Dermis microvascular lymphatic vessel endothelial cell (primary cell): Measurements from ENCODE around the gene C9orf43. TPM values are rescaled to one million over a fixed set of nuclear protein-coding genes. Genes with fewer than 3 reads are reported as not detected.
A peak's percentile ranks its signal among the peaks of the same experiment; 100 is the strongest.
"Not testable (repeated sequence)": the region's sequence is repeated elsewhere in the genome, so short reads cannot be mapped to it uniquely, and the experiment has no call there.

Experiments
- DNase-seq, 2 donors: peaks; one replicate each; pipeline versions ENCODE4 v3.0.0 to v3.0.0-alpha.2; 2010; ENCODE audit warnings: low read depth in 2 of 2
- total RNA-seq: library from RNA; depleted of rRNA; stranded (reverse); fragments of >200 nt; gene quantifications from 2 replicates; pipeline ENCODE4 v1.2.1, GENCODE V29; 2014

The C9orf43 gene
- total RNA-seq, 1 donor from 2014 or later = 0.39 TPM

DNA sequence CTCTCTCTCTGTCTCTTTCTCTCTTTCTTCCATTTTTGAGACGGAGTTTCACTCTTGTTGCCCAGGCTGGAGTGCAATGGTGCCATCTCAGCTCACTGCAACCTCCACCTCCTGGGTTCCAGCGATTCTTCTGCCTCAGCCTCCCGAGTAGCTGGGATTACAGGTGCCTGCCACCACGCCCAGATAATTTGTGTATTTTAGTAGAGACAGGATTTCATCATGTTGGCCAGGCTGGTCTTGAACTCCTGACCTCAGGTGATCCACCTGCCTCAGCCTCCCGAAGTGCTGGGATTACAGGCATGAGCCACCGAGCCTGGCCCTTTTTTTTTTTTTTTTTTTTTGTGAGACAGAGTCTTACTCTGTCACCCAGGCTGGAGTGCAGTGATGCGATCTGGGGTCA, 29.1 kb upstream of the C9orf43 start:
- DNase-seq = not testable (repeated sequence)

DNA sequence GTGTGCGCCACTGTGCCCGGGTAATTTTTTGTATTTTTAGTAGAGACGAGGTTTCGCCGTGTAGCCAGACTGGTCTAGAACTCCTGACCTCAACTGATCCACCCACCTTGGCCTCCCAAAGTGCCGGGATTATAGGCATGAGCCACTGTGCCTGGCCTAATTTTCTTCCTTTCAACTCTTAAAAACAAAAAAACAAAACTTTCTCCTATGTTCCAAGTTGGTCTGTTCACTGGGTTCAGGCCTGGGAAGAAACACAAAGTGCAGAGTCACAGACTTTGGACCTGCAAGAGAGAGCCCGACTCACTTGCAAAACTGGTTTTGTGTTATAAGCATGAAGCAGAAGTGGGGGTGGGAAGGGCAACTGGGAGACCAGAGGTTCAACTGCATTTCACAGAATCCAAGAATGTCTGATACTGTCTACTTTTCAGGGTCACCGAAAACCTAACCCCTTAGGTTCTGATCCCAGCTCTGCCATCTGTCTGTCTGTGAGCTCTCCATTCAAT, 28.6 kb upstream of the C9orf43 start:
- DNase-seq = no peak

GRCh38 chr9:113386571-113387393, 23.8 kb upstream of the C9orf43 start:
- DNase-seq = no peak

DNA sequence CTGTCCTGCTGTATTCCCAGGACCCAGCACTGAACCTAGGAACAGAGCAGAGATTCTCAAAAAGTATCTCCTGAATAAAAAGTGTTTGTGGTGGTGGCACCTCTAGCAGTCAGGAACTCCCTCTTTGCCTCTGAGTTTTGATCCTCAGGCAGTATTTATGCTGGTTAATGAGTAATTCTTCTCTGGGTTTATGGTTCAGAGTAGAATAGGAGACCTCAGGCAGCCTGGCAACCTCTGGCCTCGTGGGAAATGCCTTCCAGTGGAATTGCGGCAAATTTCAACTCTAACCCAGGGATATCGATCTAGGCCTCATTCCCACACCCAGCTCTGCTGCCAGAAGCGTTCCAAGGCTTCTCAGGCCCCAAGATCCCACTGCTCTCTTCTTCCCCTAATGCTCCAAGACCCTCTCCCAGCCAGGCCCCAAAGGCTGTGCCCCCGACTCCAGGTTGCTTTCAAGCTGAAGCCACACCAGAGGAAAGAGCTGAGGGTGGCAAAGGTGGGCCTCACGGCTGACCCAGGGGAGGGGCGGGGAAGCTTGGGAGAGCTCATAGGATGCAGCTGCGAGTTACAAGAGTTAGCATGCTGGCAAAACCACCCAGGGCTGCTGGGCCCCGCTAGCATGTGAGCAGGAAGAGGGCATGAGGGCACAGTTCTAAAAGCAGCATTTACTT, 22.9 kb upstream of the C9orf43 start:
- no peak for DNase-seq

GRCh38 chr9:113388833-113389232, 21.7 kb upstream of the C9orf43 start:
- no peak for DNase-seq

GRCh38 chr9:113389451-113389850, 21.1 kb upstream of the C9orf43 start:
- no peak for DNase-seq

DNA sequence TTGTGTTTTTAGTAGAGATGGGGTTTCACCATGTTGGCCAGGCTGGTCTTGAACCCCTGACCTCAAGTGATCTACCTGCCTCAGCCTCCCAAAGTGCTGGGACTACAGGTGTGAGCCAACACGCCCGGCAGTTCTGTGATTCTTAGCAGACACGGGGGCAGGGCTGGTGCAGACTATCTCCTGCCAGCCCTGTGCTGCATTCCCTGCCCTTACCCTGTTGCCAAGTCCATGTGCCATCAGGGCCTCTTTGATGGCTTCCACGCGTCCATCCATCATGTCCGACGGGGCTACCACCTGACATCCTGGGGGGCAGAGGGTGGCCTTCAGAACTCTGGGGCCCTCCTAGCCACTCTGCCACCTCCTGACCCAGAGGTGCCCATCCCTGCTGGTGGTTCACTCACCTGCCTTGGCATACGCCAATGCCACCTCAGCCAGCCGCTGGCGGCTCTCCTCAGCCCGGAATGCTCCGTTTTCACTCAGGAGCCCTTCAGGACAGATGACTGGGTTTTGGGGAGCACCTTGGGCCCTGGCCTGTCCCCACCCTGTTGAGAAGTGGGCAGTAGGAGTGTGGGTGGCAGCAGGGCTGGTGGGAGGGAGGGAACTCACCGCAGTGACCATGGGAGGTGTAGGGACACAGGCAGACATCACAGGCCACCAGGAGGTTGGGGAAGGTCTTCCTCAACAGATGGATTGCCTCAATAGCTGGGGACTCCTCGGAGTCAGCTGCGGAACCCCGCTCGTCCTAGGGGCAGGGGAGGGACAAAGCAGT, 20.2 kb upstream of the C9orf43 start:
- no peak for DNase-seq

DNA sequence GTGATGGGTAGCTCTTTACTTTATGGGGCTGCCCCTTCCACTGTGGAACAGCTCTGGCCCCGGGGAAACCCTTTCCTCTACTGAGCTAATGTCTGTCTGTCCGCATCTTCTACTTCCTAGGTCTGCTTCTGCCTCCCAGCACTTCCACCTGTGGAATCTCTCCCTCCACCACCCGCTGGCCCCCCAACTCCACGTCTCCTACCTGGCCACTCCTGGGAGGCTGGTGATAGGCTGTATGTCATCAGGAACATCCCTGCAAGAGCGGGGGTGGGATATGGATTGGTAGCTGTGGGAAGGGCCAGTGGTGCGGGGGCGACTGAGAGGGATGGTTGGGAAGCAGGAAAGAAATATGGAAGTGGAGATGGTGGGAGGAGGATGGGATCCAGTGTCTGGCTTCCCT, 18.6 kb upstream of the C9orf43 start:
- no peak for DNase-seq

GRCh38 chr9:113393281-113393680, 17.3 kb upstream of the C9orf43 start:
- DNase-seq = no peak

GRCh38 chr9:113395000-113395861, 15.3 kb upstream of the C9orf43 start:
- DNase-seq = no peak

DNA sequence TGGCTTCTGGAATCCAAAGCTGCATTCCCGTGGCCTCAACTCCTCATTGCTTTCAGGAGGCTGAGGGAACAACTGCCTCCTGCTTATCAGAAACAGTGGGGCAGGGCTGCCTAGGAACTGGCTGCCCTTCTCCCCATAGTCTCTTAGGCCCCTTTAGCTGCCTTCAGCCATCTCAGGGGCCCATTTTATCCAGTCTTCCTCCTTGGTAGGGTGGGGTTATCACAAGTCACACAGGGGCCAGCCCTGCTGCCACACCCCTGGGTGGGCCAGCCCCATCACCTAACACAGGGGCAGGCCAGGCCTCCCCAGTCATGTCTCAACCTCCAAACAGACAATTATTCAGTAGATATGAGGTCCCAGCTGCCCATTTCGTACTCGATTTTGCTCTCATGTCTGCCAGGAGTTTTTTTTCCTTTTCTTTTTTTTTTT, 13.3 kb upstream of the C9orf43 start:
- no peak for DNase-seq

DNA sequence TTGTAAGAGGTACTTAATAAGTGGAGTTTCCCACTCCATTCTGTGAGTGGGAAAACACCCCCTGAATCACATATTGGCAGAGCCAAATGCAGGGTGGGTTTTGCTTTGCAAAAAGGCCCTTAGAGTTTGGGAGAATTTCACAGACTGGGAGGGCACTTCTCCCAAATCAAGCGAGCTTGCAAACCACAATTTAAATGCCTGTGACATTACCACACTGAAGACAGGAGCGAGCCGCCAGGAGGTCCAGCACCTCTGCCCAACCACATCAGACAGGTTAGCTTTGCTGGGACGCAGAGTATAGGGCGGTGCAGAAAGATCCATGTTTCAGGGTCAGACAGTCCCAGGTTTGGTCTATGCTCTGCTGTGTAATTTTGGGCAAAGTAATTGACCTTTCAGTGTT, 11.8 kb upstream of the C9orf43 start:
- DNase-seq = no peak

DNA sequence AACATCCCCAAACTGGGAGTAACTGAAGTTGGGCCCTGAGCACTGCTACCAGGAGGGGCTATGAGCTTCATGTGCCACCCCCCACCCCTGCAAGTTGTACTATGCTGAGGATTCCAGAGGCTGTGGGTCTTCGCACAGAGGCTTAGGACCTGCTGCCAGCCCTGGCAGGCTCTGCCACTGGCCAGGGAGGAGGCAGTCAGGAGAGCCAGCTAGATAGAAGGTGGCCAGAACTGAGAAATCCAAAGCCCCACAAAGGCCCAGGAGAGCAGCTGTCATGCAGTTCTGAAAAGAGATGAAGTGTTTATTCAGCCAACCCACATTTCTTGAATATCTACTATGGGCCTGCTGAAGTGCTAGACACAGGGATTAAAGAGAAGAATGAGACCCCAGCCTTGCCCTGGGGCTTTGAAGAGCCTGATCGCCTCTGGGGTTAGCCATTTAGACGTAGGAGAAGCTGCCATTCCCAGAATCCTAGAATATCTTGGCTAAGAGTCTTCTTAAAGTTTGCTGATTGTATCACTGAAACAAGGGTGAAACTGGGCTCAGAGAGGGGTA, 10.8 kb upstream of the C9orf43 start:
- DNase-seq = no peak

DNA sequence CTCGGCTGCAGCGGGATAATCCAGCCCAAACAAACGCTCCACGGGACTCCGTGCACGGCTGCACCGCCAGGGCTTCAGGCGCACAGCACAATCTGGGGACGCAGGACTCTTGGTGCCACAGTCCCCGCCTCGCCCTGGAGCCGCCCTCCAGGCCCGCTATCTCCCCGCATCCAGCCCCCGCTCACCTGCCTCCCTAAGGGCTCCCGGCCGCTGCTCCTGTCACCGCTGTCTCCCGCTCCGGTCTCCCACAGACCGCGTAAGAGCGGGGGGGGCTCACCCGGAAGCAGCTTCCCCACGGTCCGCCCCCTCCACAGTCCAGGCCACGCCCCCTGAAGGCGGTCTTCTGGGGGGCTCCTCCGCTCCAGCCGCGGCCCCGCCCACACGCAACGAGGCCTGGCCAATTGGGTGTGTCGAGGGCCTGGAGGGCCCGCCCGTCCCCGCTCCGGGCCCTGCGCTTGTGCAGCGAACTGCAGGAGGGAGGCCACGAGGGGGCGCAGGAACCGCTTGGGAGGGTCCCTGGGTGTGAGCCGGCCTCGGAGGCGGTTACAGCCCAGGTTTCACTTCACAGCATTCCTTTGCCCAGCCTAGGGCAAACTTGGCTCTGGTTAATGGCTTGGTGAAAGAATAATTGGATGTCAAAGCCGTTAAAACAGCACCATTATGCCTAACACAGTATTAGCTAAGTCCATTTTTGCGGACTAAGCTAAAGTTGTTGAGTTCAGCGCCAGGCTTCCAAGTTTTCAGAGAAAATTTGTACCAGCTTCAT, 9.3 kb upstream of the C9orf43 start, which contains the start of gene ALAD:
Gene ALAD (minus strand): TSS at position 258 of the 766 bp plus-strand sequence. CDS start 7,725 bp downstream, outside the sequence.
- DNase-seq = peak; percentile 93 to 99

GRCh38 chr9:113403646-113404045, 6.9 kb upstream of the C9orf43 start:
- DNase-seq = no peak

- DNase-seq = not testable (repeated sequence)
Observed at GRCh38 chr9:113406353-113406752, 4.2 kb upstream of the C9orf43 start.

DNA sequence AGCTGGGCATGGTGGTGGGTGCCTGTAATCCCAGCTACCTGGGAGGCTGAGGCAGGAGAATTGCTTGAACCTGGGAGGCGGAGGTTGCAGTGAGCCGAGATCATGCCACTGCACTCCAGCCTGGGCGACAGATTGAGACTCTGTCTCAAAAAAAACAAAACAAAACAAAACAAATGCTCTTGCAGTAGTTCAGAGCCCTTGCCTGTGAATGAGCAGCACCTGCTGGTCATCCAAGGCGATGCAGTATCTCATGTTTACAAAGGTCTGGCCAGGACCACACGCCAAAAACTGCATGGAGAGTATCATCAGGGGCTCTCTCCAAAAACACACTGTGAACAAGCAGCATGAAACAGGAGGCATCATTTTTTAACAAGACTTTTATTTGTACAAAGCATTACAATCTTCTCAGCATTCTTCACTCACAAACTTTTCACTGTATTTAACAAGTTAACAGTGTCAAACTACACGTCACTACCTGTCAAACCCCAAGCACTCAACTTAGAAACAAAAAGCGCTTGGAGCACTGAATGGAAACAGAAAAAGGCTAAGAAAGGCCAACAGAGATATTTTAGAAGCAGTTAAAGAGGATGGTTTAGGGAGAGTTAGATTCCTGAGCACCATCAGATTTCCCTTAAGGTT, 3.6 kb upstream of the C9orf43 start:
- peak; percentile 68 to 77 for DNase-seq

- no peak for DNase-seq
Observed at GRCh38 chr9:113409481-113409880, 1.1 kb upstream of the C9orf43 start.

- no peak for DNase-seq
Observed at GRCh38 chr9:113409883-113410206, 702 bp upstream of the C9orf43 start.
